Coronary artery (tissue), 2 donors: ENCODE data around the gene TAF1C.

ENCODE experiments used
- DNase-seq: peaks from one replicate; pipeline ENCODE4 v3.0.0-alpha.2; 2017; ENCODE audit warnings: low spot score
- H3K27ac ChIP-seq, 2 donors: fragments of 200-600 bp; sonication (generic); one replicate each; pipeline ENCODE4 v1.5.1; 2016 to 2019
- H3K4me3 ChIP-seq: fragments of 200-600 bp; sonication (generic); 2 replicates; pipeline ENCODE4 v1.5.1; 2016; ENCODE audit warnings: mild to moderate bottlenecking, moderate library complexity
- CTCF ChIP-seq: fragments of 200-600 bp; sonication (generic); IDR thresholded peaks from one replicate; pipeline ENCODE4 v1.5.1; 2019; ENCODE audit warnings: antibody characterized with exemption

Gene TAF1C

GRCh38 chr16:84179612-84180320 lies 7.1 kb downstream of the TAF1C start:
- DNase-seq: no peak
- Histone ChIP-seq H3K27ac (no peak overlapping the region), H3K4me3 (no peak overlapping the region)
- no peak for TF ChIP-seq CTCF

GRCh38 chr16:84178892-84179611 lies 7.8 kb downstream of the TAF1C start:
- Histone ChIP-seq H3K27ac (no peak overlapping the region), H3K4me3 (no peak overlapping the region)
- no peak for TF ChIP-seq CTCF
- no peak for DNase-seq

GRCh38 chr16:84178146-84178765 lies 8.6 kb downstream of the TAF1C start:
- no peak overlapping the region for H3K4me3 ChIP-seq
- H3K27ac ChIP-seq: peak overlapping the region; percentile 45 to 79
- no peak for DNase-seq
- no peak for TF ChIP-seq CTCF

- no peak for DNase-seq
- peak overlapping the region; percentile 3 for H3K4me3 ChIP-seq
- TF ChIP-seq CTCF: no peak
- H3K27ac ChIP-seq: peak overlapping the region; percentile 45 to 79
These were observed 9.2 kb downstream of the TAF1C start for GRCh38 chr16:84177741-84178073.

- H3K4me3 ChIP-seq: no peak overlapping the region
- no peak for TF ChIP-seq CTCF
- H3K27ac ChIP-seq: peak overlapping the region; percentile 40 to 79
- DNase-seq: no peak
These were observed 10.4 kb downstream of the TAF1C start for GRCh38 chr16:84176192-84177053.

GRCh38 chr16:84175350-84176081 lies 11.3 kb downstream of the TAF1C start:
- H3K27ac ChIP-seq: peak overlapping the region; percentile 40 to 42
- peak; percentile 49 for TF ChIP-seq CTCF
- no peak overlapping the region for H3K4me3 ChIP-seq
- peak; percentile 73 for DNase-seq
